Osteocyte (in vitro differentiated cells): ENCODE results near the gene PRPH. TPM values are rescaled to one million over a fixed set of nuclear protein-coding genes. Genes with fewer than 3 reads are reported as not detected.

Experiments
- DNase-seq: peaks from one replicate; pipeline ENCODE4 v3.0.0; 2021; ENCODE audit warnings: mixed read lengths; ENCODE audit not compliant: unreplicated experiment; ENCODE audit errors: extremely low spot score
- H3K27ac Mint-ChIP-seq: one replicate; pipeline ENCODE4 v1.8.0; 2021; ENCODE audit warnings: mild to moderate bottlenecking, mixed read lengths; ENCODE audit not compliant: unreplicated experiment
- H3K27me3 Mint-ChIP-seq: one replicate; pipeline ENCODE4 v1.8.0; 2021; ENCODE audit warnings: mixed read lengths; ENCODE audit not compliant: unreplicated experiment
- H3K36me3 Mint-ChIP-seq: one replicate; pipeline ENCODE4 v1.8.0; 2021; ENCODE audit warnings: mixed read lengths; ENCODE audit not compliant: unreplicated experiment
- H3K4me1 Mint-ChIP-seq: one replicate; pipeline ENCODE4 v1.8.0; 2021; ENCODE audit warnings: mixed read lengths; ENCODE audit not compliant: unreplicated experiment
- H3K4me3 Mint-ChIP-seq: one replicate; pipeline ENCODE4 v1.8.0; 2021; ENCODE audit warnings: mild to moderate bottlenecking, moderate library complexity, mixed read lengths; ENCODE audit not compliant: unreplicated experiment
- H3K9me3 Mint-ChIP-seq: one replicate; pipeline ENCODE4 v1.8.0; 2021; ENCODE audit warnings: mixed read lengths; ENCODE audit not compliant: unreplicated experiment
- total RNA-seq: library from RNA; stranded (reverse); gene quantifications from 2 replicates; pipeline ENCODE4 v1.2.1, GENCODE V29; 2021
- TF ChIP-seq, protein P1 (sequence below): fragments of 200-600 bp; sonication (generic); IDR thresholded peaks from 2 replicates; pipeline ENCODE4 v1.5.0; 2021; ENCODE audit warnings: antibody characterized with exemption, mild to moderate bottlenecking, moderate library complexity

PRPH gene
- total RNA-seq, 1 donor from 2014 or later: not detected

DNA sequence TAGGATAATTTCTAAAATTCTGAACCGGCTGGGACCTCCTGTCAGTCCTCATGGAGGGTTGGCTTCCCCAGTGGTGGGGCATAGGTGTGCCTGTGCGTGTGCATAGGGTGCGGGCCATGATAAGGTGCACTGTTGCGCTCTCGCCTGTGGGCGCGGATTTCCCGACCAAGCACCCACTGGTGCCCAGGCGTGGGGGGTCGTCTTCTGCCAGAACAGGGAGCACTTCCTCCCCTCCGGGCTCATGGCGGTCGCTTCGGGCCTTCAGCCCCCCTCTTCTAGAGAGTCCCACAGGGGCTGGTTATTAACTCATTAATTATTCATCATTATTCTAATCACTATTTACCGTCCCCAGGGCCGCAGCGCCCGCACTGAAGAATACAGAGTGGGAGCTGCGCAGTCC, 39.3 kb downstream of the PRPH start:
- H3K27me3 Mint-ChIP-seq: peaks cover 22% of the 10 kb centered on the region
- no peak overlapping the region for H3K4me3 Mint-ChIP-seq
- H3K36me3 Mint-ChIP-seq: no peaks in the 10 kb centered on the region
- TF ChIP-seq, protein P1, sequence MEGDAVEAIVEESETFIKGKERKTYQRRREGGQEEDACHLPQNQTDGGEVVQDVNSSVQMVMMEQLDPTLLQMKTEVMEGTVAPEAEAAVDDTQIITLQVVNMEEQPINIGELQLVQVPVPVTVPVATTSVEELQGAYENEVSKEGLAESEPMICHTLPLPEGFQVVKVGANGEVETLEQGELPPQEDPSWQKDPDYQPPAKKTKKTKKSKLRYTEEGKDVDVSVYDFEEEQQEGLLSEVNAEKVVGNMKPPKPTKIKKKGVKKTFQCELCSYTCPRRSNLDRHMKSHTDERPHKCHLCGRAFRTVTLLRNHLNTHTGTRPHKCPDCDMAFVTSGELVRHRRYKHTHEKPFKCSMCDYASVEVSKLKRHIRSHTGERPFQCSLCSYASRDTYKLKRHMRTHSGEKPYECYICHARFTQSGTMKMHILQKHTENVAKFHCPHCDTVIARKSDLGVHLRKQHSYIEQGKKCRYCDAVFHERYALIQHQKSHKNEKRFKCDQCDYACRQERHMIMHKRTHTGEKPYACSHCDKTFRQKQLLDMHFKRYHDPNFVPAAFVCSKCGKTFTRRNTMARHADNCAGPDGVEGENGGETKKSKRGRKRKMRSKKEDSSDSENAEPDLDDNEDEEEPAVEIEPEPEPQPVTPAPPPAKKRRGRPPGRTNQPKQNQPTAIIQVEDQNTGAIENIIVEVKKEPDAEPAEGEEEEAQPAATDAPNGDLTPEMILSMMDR: no peak
- H3K27ac Mint-ChIP-seq: no peak overlapping the region
- no peaks in the 10 kb centered on the region for H3K9me3 Mint-ChIP-seq
- H3K4me1 Mint-ChIP-seq: peaks cover 11% of the 10 kb centered on the region
- no peak for DNase-seq

DNA sequence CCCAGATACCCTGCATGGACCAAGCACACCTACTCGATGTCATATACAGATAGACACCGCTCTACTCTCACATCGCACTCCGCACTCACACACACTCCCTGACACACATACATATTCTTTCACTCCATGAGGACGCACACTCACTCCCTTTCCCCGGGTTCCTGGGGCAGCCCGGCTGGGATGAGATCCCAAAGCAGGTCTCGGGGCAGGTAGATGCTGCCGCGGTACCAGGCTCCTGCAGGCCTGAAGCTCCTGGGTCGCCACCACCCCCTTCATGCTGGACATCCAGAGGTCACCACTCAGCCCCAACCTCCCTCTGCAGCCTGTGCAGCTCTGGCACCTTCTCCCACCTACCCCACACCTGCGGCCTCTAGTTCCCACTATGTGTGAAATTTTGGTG, 39.7 kb downstream of the PRPH start:
- H3K36me3 Mint-ChIP-seq: no peaks in the 10 kb centered on the region
- TF ChIP-seq, protein P1: no peak
- peaks cover 16% of the 10 kb centered on the region for H3K4me1 Mint-ChIP-seq
- peaks cover 22% of the 10 kb centered on the region for H3K27me3 Mint-ChIP-seq
- H3K27ac Mint-ChIP-seq: no peak overlapping the region
- no peak overlapping the region for H3K4me3 Mint-ChIP-seq
- no peaks in the 10 kb centered on the region for H3K9me3 Mint-ChIP-seq
- DNase-seq: no peak

DNA sequence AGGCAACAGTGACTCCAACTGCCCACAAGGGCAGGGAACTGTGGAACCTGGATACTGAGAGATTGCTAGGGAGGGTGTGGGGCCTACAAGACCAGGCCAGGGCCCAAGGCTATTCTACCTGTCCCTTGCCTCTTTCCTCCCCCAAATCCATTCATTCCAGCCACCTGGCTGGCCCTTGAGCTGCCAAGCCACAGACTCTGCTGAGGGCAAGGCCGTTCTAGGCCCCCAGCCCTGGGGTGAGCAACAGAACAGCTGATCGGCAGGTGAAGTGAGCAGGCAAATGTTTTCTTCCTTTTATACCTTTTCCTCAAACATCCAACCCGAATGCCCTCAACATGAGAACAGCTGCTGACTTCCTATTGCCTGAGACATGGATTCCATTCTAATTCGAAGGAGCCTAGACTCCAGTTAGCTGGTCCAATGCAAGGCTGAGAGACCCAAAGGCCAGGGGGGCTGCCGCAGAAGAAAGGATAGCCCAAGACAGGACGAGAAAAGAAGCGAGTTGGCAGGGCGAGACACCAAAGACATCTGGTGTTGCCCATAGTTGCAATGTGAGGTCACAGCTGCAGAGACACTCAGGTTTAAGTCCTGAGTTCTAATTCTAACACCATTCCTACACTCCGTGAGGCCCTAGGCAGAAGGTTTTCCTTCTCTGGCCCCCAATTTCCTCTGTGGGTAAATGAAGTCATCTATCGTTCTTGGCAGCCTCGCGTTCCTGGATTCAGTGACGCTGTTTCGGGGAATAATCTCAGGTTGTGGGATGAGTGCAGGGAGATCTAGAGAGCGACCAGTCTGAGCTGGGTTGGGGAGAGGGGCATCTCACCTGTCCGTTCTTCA, 40.4 kb downstream of the PRPH start:
- H3K9me3 Mint-ChIP-seq: no peaks in the 10 kb centered on the region
- peak overlapping the region; percentile 29 for H3K4me3 Mint-ChIP-seq
- H3K4me1 Mint-ChIP-seq: peaks cover 22% of the 10 kb centered on the region
- no peak overlapping the region for H3K27ac Mint-ChIP-seq
- TF ChIP-seq, protein P1: no peak
- H3K27me3 Mint-ChIP-seq: peaks cover 22% of the 10 kb centered on the region
- DNase-seq: no peak
- no peaks in the 10 kb centered on the region for H3K36me3 Mint-ChIP-seq

DNA sequence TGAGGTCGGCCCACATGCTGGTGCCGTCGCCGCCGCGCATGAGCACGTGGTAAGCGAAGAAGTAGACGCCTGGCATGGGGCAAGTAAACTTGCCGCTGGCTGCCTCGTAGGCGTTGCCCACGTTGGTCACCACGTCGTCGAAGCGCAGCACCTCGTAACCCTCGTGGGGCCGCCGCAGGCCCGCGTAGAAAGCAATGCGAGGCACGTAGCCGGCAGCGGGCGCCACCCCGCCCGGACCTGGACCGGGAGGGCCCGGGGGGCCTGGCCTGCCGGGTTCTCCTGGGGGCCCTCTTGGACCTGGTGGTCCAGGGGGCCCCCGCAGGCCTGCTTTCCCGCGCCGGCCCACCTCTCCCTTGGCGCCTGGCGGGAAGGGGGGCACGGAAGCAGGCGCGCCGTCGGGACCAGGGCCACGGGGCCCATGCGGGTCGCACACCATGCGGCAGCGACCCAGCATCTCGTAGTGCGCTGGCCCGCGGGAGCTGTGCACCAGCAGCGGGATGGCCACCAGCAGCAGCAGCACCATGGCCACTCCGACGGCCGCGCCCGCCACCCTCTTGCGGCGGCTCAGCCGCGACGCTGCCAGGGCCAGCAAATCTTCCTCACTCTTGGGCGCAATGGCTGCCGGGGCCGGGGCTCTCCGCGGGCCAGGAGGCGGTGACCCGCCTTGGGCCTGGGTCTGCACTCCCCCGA, 41.2 kb downstream of the PRPH start:
- no peak overlapping the region for H3K4me3 Mint-ChIP-seq
- no peak for DNase-seq
- peaks cover 25% of the 10 kb centered on the region for H3K27me3 Mint-ChIP-seq
- no peaks in the 10 kb centered on the region for H3K36me3 Mint-ChIP-seq
- no peak overlapping the region for H3K27ac Mint-ChIP-seq
- peaks cover 23% of the 10 kb centered on the region for H3K4me1 Mint-ChIP-seq
- H3K9me3 Mint-ChIP-seq: no peaks in the 10 kb centered on the region
- TF ChIP-seq, protein P1: no peak
